SU-DHL-6 (cell line): ENCODE results near the gene CTBP1.

Source experiments
- H2AFZ ChIP-seq: fragments of 200-600 bp; sonication (generic); 2 replicates; pipeline ENCODE4 v1.6.1; 2014; ENCODE audit warnings: low read depth, mild to moderate bottlenecking, moderate library complexity, mixed read lengths, antibody characterized with exemption, low read length; ENCODE audit not compliant: severe bottlenecking
- H3F3A ChIP-seq: fragments of 200-600 bp; shearing (Covaris generic); 2 replicates; pipeline ENCODE4 v1.6.0; 2016; ENCODE audit warnings: antibody characterized with exemption, mild to moderate bottlenecking; ENCODE audit not compliant: insufficient read depth
- H3K27ac ChIP-seq: fragments of 200-600 bp; sonication (generic); 2 replicates; pipeline ENCODE4 v1.5.1; 2016; ENCODE audit warnings: low read depth, mild to moderate bottlenecking, low read length, moderate library complexity, mixed read lengths
- H3K27me3 ChIP-seq: fragments of 200-600 bp; sonication (generic), shearing (Covaris generic); 2 replicates; pipeline ENCODE4 v1.6.0; 2014; ENCODE audit warnings: mild to moderate bottlenecking, low read length
- H3K36me3 ChIP-seq: fragments of 200-600 bp; sonication (generic); 2 replicates; pipeline ENCODE4 v1.6.1; 2014; ENCODE audit warnings: mild to moderate bottlenecking, low read length, mixed read lengths
- H3K4me2 ChIP-seq: fragments of 300-600, 200-600 bp; shearing (Covaris generic), sonication (generic); 2 replicates; pipeline ENCODE4 v1.6.0; 2014; ENCODE audit warnings: low read length, low read depth, mild to moderate bottlenecking; ENCODE audit not compliant: poor library complexity, severe bottlenecking
- H3K4me3 ChIP-seq: fragments of 200-600 bp; sonication (generic); 2 replicates; pipeline ENCODE4 v1.5.1; 2014; ENCODE audit warnings: antibody characterized with exemption, low read length, mild to moderate bottlenecking, mixed read lengths; ENCODE audit not compliant: insufficient read depth, poor library complexity, severe bottlenecking
- H3K79me2 ChIP-seq: fragments of 200-600 bp; sonication (generic); 2 replicates; pipeline ENCODE4 v1.6.1; 2014; ENCODE audit warnings: mild to moderate bottlenecking, low read length, moderate library complexity; ENCODE audit not compliant: insufficient read depth
- H3K9ac ChIP-seq: fragments of 200-600 bp; sonication (generic); 2 replicates; pipeline ENCODE4 v1.7.0; 2014; ENCODE audit warnings: mild to moderate bottlenecking, low read length
- H3K9me2 ChIP-seq: fragments of 200-600 bp; sonication (generic); replicated peaks from 2 replicates; pipeline ENCODE4 v1.6.1; 2014; ENCODE audit warnings: low read length; ENCODE audit not compliant: insufficient read depth
- H3K9me3 ChIP-seq: fragments of 200-600 bp; sonication (generic); 2 replicates; pipeline ENCODE4 v1.6.1; 2014; ENCODE audit warnings: low read length, mixed read lengths; ENCODE audit not compliant: insufficient read depth
- H4K20me1 ChIP-seq: fragments of 200-600 bp; sonication (generic); 2 replicates; pipeline ENCODE4 v1.6.1; 2014; ENCODE audit warnings: low read depth, mild to moderate bottlenecking, antibody characterized with exemption, low read length, moderate library complexity, mixed read lengths
- EZH2phosphoT487 ChIP-seq: fragments of 200-600 bp; sonication (generic), shearing (Covaris generic); conservative IDR thresholded peaks from 2 replicates; pipeline ENCODE4 v1.6.1; 2018; ENCODE audit warnings: mild to moderate bottlenecking, antibody characterized with exemption, low read length, moderate library complexity, mixed read lengths
- TF ChIP-seq, protein P1 (sequence below): fragments of 200-600 bp; sonication (generic); IDR thresholded peaks from one replicate; pipeline ENCODE4 v1.5.1; 2017; ENCODE audit warnings: antibody characterized with exemption, mild to moderate bottlenecking, low read length, moderate library complexity; ENCODE audit not compliant: insufficient read depth, poor library complexity, severe bottlenecking

Gene CTBP1

GRCh38 chr4:1193206-1194009 is 55.5 kb downstream of the CTBP1 start:
- Histone ChIP-seq H3K36me3 (no peaks in the 10 kb centered on the region), H3K9me3 (no peaks in the 10 kb centered on the region), H3K4me2 (no peak overlapping the region), H3K9ac (no peak overlapping the region), H3K27me3 (no peaks in the 10 kb centered on the region), H3K9me2 (no peaks in the 10 kb centered on the region), H3K27ac (no peak overlapping the region), H3F3A (0 out of 2 replicates have a peak, but pooled peaks cover 6% of the 10 kb centered on the region), H3K79me2 (no peaks in the 10 kb centered on the region), H3K4me3 (no peak overlapping the region), H4K20me1 (no peaks in the 10 kb centered on the region), H2AFZ (no peak overlapping the region)
- TF ChIP-seq, protein P1, sequence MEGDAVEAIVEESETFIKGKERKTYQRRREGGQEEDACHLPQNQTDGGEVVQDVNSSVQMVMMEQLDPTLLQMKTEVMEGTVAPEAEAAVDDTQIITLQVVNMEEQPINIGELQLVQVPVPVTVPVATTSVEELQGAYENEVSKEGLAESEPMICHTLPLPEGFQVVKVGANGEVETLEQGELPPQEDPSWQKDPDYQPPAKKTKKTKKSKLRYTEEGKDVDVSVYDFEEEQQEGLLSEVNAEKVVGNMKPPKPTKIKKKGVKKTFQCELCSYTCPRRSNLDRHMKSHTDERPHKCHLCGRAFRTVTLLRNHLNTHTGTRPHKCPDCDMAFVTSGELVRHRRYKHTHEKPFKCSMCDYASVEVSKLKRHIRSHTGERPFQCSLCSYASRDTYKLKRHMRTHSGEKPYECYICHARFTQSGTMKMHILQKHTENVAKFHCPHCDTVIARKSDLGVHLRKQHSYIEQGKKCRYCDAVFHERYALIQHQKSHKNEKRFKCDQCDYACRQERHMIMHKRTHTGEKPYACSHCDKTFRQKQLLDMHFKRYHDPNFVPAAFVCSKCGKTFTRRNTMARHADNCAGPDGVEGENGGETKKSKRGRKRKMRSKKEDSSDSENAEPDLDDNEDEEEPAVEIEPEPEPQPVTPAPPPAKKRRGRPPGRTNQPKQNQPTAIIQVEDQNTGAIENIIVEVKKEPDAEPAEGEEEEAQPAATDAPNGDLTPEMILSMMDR = no peak
- no peak for TF ChIP-seq EZH2phosphoT487

DNA sequence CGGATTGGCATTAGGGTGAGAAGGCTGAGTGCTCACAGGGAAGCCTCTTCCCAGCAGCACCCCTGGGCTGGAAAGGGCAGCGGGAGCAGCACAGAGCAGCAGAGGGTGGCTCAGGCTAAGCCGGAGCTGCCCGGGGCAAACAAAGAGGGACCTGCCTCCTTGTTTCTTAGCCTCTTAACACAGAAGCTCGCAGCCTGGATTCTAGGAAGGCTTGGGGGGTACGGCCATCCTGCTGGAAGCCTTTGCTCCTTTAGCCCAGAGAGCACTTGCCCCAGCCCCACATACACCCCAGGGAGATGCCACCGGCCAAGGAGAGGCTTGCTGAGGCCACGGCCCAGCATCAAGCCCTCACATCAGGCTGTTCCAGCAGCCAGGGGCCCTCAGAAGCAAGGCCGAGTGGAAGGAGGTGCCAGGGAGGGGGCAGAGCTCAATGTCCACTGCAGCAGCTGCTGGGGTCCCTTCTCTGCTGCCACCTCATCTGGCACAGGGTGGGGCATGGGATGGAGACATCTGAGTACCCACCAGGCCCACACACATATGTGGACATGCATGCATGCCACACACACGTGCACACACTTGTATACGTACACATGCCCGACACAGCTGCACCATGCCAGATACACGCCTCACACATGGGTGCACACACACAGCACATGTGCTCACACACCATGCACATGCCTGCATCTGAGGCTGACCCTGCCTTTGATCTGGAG is 56.3 kb downstream of the CTBP1 start:
- no peaks in the 10 kb centered on the region for H3K36me3 ChIP-seq
- no peaks in the 10 kb centered on the region for H3K79me2 ChIP-seq
- no peak overlapping the region for H3K4me2 ChIP-seq
- H2AFZ ChIP-seq = no peak overlapping the region
- H3K27ac ChIP-seq = no peak overlapping the region
- 0 out of 2 replicates have a peak, but pooled peaks cover 5% of the 10 kb centered on the region for H3F3A ChIP-seq
- no peaks in the 10 kb centered on the region for H3K9me2 ChIP-seq
- no peaks in the 10 kb centered on the region for H4K20me1 ChIP-seq
- TF ChIP-seq, protein P1 = no peak
- no peak overlapping the region for H3K9ac ChIP-seq
- H3K4me3 ChIP-seq = no peak overlapping the region
- H3K9me3 ChIP-seq = no peaks in the 10 kb centered on the region
- no peaks in the 10 kb centered on the region for H3K27me3 ChIP-seq

GRCh38 chr4:1192091-1192492 is 56.8 kb downstream of the CTBP1 start:
- Histone ChIP-seq H2AFZ (no peak overlapping the region), H3K27ac (no peak overlapping the region), H3K9me3 (no peaks in the 10 kb centered on the region), H3K4me3 (no peak overlapping the region), H3F3A (0 out of 2 replicates have a peak, but pooled peaks cover 5% of the 10 kb centered on the region), H3K9ac (no peak overlapping the region), H3K9me2 (no peaks in the 10 kb centered on the region), H3K79me2 (no peaks in the 10 kb centered on the region), H3K4me2 (no peak overlapping the region), H4K20me1 (no peaks in the 10 kb centered on the region), H3K36me3 (no peaks in the 10 kb centered on the region), H3K27me3 (no peaks in the 10 kb centered on the region)
- TF ChIP-seq, protein P1 = no peak
- TF ChIP-seq EZH2phosphoT487 = no peak
